ENCODE data around the gene CD83. TPM values are rescaled to one million over a fixed set of nuclear protein-coding genes. Genes with fewer than 3 reads are reported as not detected.
"Not testable (repeated sequence)": the region's sequence is repeated elsewhere in the genome, so short reads cannot be mapped to it uniquely, and the experiment has no call there.

The CD83 gene
- polyA plus RNA-seq, 3 donors = 10.4 to 12.3 (median 11.3) TPM

DNA sequence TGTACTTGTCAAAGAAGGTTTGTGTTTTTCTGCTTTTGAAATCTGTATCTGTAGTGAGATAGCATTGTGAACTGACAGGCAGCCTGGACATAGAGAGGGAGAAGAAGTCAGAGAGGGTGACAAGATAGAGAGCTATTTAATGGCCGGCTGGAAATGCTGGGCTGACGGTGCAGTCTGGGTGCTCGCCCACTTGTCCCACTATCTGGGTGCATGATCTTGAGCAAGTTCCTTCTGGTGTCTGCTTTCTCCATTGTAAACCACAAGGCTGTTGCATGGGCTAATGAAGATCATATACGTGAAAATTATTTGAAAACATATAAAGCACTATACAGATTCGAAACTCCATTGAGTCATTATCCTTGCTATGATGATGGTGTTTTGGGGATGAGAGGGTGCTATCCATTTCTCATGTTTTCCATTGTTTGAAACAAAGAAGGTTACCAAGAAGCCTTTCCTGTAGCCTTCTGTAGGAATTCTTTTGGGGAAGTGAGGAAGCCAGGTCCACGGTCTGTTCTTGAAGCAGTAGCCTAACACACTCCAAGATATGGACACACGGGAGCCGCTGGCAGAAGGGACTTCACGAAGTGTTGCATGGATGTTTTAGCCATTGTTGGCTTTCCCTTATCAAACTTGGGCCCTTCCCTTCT, 18.4 kb downstream of the CD83 start:
- no peak for DNase-seq (ENCODE audit: extremely low read depth in 1 of 11, low read depth in 9 of 11, low spot score in 4 of 11)

DNA sequence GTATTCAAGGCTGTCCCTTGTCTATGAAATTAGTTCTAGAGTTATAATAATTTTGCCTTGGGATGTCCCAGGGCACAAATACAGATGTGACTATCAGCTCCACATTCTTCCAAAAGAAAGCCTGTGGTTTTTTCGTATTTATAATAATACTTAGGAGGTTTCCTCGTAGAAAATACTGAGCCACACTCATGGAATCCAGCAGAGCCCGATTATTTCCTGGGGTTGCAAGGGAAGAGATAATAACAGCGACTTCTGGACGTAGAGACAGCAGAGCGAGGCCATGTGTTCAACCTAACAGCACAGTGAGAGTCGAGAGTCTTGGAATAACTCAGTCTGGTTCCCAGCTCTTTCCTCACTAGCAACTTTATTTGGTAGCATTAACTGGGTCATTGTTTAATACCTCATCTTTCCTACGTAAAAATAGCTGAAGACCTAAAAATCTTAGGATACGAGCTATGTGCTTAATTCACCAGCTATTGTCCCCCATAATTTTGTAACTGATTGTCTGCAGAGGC, 21.2 kb downstream of the CD83 start:
- DNase-seq (ENCODE audit: extremely low read depth in 1 of 11, low read depth in 9 of 11, low spot score in 4 of 11) = no peak

DNA sequence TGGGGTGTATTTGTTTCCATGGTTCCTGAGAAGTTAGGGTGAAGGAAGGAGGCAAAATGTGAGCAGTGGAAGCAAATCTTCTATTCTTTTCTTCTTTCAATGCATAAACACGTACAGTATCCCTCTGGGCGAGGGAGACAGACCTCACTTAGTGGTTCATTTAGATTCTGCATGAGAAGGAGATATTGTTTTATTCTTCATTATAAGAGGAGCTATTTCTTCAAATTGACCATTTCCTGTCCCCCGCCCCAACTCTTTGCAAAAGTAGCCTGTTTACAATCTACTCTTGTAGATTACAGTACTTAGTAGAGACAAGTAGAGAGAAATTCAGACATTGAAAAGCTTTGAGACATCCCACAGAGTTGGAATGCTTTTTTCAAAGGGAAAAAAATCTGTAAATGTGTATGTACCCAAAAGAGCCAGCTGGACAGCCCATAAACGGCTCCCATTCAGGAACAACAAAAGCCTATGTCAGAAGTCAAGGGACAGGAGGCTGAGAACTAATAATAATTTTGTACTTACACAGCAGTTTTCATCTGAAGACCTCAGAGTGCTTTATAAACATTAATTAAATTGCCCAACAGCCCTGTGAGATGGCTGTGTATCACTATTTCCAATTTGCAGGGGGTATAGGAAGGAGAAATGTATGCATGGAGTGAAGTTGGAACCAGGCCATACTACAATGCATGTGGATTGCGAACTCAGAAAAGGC, 23.9 kb downstream of the CD83 start:
- DNase-seq (ENCODE audit: extremely low read depth in 1 of 11, low read depth in 9 of 11, low spot score in 4 of 11) = no peak

DNA sequence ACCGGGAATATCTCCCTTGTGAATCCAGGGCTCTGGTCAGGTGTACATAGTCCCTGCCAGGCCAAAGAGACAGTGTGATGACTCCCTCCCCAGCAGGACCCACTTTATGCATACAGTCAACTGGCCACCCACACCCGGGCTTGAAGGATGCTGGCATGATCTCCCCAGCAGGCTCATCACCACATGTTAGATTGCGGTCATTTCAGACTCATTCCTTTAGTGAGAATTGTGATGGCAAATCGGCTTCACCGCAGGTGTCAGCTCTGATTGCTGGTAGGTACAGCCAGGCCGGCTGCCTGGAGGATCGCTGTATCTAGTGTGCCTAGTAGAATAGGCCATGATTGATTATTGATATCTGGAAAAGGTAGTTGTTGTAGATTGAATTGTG, 24.5 kb downstream of the CD83 start:
- no peak for DNase-seq (ENCODE audit: extremely low read depth in 1 of 11, low read depth in 9 of 11, low spot score in 4 of 11)

DNA sequence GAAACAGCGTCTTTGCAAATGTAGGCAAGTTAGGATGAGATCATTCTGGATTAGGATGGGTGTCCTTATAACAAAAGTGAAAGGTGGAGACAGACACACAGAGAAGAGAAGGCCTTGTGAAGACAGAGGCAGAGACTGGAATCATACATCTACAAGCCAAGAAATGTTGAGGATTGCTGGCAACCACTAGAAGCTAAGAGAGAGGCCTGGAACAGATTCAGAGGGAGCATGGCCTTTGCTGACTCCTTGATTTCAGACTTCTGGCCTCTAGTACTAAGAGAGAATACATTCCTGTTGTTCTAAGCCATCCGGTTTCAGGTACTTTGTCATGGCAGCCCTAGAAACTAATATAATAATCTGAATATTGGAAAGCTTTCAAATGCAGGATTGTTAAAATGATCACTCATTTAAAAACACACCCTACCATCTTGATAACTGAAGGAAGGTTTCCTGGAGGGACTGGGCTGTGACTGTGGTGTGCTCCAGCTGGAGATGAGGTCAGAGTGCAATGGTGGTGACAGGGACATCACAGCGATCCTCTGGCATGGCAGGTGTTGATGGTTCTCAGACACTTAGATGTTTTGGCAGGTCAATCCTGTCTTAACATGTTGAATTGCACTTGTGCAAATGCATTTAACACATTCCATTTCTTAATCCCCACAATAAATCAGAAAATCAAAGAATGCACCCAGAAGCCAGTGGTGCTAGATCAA, 25.1 kb downstream of the CD83 start:
- DNase-seq (ENCODE audit: extremely low read depth in 1 of 11, low read depth in 9 of 11, low spot score in 4 of 11) = no peak

DNA sequence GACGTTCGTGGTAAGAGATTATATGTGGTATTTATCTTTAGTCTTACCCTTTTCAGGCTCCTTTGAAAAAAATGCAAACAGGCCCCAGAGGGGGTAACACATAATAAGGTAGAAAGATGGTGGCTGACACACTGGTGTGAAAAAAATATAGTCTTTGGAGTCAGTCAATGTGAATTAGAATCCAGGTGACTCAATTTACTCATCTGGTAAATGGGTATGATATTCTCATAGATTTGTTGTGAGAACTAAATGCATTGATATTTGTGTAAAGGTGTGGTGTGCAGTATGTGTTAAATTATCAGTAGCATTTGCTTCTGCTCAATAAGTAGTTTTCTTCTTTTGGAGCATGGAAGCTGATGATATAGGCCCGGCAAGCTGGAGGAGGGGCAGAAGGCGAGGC, 25.7 kb downstream of the CD83 start:
- no peak for DNase-seq (ENCODE audit: extremely low read depth in 1 of 11, low read depth in 9 of 11, low spot score in 4 of 11)

DNA sequence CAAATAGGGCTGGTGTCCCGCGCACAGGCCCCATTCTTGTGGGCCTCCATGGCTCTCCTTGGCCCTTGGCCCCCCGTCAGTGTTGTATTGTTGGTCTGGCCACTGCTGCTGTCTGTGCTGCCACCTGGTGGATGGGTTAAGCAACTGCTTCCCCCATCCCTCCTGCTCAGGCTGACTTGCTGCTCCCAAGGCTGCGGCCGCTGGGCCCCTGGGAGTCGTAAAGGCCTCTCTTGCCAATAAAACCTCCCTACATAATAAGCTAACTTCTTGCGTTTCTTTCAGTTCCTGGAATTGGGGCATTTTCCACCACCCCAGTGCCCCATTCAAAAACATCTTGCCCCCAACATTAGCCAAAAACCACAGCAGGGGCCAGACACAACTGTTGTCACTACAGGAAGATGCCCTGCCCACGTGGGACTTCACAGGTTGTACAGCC, 27.1 kb downstream of the CD83 start:
- DNase-seq (ENCODE audit: extremely low read depth in 1 of 11, low read depth in 9 of 11, low spot score in 4 of 11) = peak in 2 of 11 donors; percentile 43 to 59

DNA sequence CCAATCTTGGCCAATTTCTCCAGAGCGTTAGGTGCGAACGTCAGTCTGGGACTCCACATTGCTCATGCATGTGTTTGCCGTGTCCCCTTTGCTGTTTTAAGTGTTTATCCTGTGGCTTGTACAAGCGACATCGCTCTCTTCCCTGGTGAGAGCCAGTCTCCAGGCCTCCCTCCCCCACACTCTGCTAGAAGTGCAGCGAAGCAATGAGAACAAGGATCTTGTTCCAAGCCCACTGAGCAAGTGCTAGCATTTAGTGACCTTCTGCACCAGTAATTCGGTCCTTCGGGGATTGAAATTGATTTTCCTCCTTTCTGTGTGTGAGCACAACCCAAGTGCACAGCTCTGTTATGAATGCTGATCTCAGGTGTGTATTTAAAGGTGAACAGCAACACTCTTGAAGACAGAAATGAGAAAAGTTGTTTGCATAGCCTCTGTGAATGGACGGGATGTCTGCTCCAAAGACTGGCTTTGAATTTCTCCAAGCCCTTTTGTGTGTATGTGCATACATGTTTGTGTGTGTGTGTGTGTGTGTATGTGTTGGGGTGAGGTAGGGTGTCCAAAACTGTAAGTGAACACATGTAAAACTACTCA, 29.0 kb downstream of the CD83 start:
- peak in 5 of 11 donors; percentile 46 to 67 (median 57) for DNase-seq (ENCODE audit: extremely low read depth in 1 of 11, low read depth in 9 of 11, low spot score in 4 of 11)

DNA sequence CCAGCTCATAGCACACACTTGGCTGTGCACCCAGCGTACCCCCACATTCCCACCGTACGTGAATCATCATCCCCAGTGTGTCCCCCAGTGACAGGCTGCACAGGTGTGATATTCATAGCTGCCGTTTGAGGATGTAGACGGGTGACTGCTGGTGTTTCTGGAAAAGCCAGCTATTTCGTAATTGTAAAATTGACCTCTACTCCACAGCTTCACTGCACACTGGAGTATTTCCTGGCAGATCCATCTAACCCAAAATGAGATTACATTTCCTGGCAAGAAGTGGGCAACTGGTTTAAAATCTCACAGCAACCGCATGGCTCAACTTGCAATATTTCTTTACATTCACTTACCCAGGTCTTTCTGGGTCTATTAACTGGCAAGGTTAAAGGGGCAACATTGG, 30.3 kb downstream of the CD83 start:
- no peak for DNase-seq (ENCODE audit: extremely low read depth in 1 of 11, low read depth in 9 of 11, low spot score in 4 of 11)

DNA sequence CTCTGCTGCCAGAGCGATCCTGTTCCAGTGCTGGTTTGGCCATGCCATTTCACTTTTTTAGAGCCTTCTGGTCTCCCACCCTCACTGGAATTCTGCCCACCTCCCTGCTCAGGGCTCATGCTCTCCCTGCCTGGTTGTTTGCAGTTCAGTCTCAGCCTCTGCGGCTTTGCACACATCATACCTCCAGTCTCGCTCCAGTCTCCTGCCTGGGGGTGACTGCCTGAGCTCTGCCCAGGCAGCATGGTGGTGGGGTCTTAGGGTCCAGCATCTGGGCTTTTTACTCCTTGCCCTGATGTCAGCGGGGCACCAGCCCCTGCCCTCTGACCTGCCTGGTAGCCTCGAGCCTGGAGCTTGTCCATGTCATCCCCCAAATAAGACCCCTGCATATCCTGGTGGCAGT, 30.9 kb downstream of the CD83 start:
- no peak for DNase-seq (ENCODE audit: extremely low read depth in 1 of 11, low read depth in 9 of 11, low spot score in 4 of 11)

DNA sequence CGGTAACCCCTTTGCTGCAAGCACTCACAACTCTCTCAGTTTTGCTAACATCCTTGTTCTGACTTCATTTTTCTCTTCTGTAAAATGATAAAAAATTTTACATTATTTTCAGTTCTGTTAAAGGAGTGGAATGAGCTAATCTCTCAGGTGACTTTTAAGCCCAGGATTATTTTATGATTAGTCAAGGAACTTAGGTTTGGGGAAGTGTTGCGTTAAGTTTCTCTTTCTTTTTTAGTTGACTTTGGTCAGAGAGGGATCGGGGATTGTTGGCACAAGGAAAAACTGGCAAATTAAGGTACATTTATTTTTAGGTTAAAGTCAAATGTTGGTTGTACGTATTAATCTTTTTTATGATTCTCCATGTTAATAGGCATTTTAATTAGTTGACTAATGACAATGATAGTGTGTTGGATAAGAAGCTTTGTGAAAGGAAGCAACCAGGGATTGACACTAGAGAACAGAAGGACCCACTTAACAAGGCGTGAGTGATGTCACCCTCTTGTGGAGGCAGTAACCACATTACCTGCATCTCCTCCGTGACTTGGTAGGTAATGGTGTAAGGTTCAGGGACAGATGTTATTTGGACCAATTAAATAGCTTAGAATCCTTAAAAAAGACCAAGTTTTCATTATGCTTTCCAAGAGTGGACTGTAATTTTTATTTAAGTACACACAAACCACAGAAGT, 31.6 kb downstream of the CD83 start:
- DNase-seq (ENCODE audit: extremely low read depth in 1 of 11, low read depth in 9 of 11, low spot score in 4 of 11) = no peak

DNA sequence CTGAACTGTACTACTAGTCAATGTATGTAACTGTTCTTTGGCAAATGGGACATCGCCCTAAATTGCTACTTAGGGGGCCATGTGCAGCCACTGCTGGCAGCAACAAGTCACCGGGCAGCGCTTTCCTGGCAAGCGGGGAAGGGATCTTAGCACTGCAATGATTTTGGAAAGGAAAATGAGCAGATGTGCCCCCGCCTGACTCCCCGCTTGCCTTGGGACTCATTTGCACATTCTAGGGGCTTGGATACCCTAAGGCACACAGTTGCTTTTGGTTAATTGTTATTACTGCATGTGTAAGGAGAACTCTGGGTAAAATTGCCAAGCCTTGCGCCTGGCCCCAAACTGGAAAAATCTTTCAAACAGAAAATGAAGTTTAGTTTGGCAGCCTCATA, 32.2 kb downstream of the CD83 start:
- DNase-seq (ENCODE audit: extremely low read depth in 1 of 11, low read depth in 9 of 11, low spot score in 4 of 11) = no peak

DNA sequence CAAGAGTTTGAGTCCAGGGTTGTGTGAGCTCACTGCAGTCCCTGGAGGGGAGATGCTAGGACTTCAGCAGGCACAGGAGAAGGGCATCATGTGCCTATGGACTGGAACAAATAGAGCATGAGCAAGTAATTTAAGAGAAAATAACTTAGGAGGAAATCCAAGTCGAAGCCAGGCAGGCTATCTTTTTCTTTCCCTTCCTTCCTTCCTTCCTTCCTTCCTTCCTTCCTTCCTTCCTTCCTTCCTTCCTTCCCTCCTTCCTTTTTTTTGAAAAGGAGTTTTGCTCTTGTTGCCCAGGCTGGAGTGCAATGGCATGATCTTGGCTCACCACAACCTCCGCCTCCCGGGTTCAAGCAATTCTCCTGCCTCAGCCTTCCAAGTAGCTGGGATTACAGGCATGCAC, 33.7 kb downstream of the CD83 start:
- not testable (repeated sequence) for DNase-seq (ENCODE audit: extremely low read depth in 1 of 11, low read depth in 9 of 11, low spot score in 4 of 11)

DNA sequence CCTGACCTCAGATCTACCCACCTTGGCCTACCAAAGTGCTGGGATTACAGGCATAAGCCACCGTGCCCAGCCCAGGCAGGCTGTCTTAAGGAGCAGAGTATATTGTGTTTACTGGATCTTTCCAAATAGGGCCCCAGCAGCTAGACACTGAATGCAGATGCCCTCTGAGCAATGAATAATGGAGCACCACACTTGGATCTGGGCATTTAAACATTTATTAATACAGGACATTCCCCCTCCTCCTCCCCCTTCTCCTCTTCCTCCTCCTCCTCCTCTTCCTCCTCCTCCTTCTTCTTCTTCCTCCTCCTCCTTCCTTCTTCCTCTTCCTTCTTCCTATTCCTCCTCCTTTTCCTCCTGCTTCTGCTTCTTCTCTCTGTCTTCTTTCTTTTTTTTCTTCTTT, 34.2 kb downstream of the CD83 start:
- DNase-seq (ENCODE audit: extremely low read depth in 1 of 11, low read depth in 9 of 11, low spot score in 4 of 11) = no peak

DNA sequence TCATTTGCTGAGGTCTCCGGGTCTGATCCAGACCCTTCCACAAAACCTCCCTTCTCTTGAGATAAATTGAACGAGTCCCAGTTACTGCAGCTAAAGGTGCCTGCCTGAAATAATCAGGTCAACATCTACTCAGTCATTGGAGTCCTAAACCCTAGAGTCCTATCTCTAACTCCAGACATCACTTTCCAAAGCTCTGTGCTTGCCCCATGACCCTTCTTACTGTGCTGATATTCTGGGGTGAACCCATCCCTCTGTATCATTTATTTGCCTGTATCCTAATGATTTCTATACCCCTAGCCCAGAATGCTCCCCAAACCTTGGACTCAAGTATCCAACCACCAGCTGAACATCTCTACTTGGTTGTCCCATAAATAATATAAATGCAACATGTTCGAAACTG, 35.7 kb downstream of the CD83 start:
- no peak for DNase-seq (ENCODE audit: extremely low read depth in 1 of 11, low read depth in 9 of 11, low spot score in 4 of 11)

DNA sequence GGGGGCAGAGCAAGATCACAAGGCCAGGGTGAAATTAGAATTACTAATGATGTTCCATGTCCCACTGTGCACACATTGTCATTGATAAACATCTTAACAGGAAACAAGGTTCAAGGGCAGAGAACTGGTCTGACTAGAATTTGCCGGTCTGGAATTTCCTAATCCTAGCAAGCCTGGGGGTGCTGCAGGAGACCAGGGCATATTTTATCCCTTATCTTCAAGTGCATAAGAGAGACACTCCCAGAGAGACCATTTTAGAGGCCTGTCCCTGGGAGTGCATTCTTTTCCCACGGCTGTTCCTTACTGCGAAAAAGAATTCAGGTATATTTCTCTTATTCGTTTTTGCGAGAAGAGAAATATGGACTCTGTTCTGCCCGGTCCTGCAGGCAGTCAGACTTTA, 41.5 kb downstream of the CD83 start:
- no peak for DNase-seq (ENCODE audit: extremely low read depth in 1 of 11, low read depth in 9 of 11, low spot score in 4 of 11)

DNA sequence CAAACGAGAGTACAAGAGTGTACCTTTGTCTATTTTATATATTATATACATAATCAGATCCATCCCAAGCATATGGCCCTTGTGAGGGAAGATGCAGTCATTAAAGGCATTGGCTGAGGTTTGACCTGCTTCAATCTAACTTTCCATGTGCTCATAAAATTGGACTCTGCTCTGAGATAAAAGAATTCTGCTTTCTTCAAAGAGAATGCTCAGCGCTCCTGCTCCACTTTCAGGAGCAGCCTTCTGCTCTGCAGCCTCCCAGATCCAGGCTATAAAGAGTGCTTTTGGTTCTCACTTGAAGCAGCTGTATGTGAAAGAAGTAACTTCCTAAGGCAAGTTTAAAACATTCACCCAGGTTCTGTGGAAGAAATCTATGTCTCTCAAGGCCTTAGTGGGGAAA, 45.3 kb downstream of the CD83 start:
- DNase-seq (ENCODE audit: extremely low read depth in 1 of 11, low read depth in 9 of 11, low spot score in 4 of 11) = no peak

DNA sequence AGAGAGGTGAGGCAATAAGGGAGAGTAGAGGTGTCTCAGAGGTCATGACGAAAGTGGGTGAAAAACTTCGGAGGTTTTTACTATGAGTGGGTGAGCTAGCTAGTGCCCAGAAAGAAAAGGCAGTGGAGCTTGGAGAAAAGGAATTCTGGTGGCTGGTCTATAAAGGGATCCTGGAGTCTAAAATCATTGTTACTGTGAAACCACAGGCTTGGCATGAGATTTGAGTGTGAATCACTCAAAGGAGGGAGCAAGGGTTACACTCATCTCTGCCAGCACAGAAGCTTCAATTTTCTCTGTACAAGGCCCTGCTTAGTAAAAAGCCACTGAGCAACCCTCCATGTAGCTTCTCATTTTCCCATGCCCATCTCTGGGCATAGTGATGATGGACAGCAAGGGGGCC, 47.5 kb downstream of the CD83 start:
- no peak for DNase-seq (ENCODE audit: extremely low read depth in 1 of 11, low read depth in 9 of 11, low spot score in 4 of 11)

DNA sequence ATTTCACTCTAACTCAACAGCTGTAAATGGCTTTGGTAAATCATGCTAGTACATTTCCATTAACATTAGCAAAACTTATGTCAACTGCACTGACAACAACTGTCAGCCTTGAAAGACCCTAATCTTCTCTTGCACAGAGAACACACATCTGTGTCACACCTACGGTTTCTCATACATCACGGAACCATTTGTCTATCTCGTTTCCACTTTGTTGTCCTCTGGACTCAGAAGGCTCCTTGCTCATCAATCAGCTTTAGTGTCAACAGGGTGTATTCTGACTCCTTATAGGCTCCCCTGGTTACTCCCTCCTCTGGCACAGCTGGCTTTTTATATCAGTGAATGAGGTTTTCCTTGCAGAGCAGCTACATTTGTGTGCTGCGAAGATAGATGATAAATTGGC, 49.3 kb downstream of the CD83 start:
- peak in 6 of 11 donors; percentile 8 to 38 (median 20) for DNase-seq (ENCODE audit: extremely low read depth in 1 of 11, low read depth in 9 of 11, low spot score in 4 of 11)
